Stimulated activated CD8-positive, alpha-beta memory T cell treated with anti-CD3 and anti-CD28 coated beads, Interleukin-4, amount 100 ng/mL, for 4 hours (primary cell): ENCODE measurements around the gene GPR68.
"Not testable (repeated sequence)": the region's sequence is repeated elsewhere in the genome, so short reads cannot be mapped to it uniquely, and the experiment has no call there.

Experiments used
- DNase-seq, 2 donors: peaks; one replicate each; pipeline ENCODE4 v3.0.0-alpha.2; 2020; ENCODE audit warnings: low read depth in 2 of 2, low spot score in 1 of 2

Gene GPR68

DNA sequence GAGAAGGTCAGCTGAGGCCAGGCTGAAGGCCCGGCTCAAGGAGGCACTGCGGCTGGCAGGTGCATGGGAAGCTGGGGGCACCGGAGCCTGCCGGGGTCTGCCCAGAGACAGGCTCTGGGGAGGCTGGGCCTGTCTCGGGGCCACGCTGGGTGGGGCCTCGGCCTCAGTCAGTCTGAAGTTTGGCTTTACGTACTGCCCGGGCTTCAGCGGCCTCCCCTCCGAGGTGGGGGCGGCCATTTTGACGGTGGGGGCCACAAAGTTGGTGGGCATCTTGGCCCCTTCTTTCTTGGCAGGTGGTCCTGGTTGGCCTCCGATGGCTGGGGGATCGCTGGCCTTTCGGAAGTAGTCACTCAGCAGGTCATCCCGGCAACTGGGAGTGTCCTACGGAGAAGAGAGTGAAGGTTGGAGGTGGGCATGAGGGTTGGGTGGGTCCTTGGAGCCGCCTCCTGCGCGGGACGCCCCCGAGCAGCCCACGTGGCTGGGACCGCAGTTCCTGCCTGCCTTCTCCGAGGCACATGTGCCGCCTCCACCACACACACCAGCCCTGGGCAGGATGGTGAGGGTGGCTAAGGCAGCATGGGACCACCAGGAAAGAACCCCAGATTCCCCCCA is 28.9 kb upstream of the GPR68 start:
- DNase-seq: no peak

DNA sequence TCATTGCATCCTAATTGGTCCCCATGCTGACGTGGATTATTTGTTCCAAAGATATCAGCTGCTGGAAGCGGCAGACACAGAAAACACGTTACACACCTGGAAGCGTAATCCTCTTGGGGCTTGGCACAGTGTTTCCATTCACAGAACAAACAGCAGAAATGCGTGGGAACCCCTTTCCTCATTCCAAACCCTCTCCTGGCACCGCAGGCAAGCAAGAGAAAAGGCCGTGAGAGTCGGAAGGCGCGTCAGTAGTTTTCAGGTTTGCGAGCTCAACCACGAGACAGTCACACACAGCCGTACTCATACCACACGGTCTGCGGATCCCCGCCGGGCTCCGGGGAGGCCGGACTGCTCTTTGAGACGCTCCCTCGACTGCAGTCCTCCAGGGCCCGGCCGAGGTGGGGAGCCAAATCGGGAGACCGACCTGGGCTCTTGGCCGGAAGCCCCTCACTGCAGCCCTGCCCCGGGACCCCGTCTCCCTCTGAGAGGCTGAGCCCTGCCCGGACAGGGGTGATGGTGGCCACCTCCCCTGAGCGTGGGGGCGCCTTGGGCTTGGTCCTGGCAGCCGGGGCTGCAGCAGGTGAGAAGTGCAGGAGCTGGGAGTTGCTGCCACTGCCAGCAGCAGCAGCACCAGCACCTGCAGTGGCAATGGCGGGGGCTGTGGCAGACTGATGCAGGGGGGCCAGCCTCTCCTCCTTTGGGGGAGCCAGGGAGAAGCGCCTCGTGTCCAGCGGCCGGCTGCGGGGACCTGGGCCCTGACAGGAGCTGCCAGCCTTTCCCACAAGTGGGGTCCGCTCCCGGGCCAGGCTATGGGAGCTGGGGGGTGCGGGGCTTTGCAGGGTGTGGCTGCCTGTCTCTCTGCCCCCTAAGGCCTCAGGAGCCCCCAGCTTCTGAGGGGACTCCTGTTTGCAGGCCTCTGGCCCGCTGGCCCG is 28.1 kb upstream of the GPR68 start:
- DNase-seq: no peak

DNA sequence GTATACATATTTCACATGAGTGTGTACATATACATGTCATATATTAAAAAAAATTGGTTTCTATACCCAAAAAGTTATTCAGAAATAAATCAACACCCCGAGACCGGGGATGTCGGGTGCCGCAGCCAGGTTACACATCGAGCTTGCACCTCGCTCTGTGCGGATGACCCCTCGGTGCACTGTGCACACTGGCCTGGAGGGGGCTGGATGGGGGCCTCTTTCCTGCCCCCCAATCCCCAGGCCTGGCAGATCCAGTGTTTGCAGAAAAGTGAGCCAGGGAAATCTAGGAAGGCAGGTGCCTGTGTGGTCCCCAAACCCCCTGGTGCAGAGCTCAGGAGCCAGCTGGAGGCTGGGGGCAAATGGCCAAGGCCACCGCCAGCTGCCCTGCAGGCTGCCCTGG is 27.1 kb upstream of the GPR68 start:
- DNase-seq: no peak

DNA sequence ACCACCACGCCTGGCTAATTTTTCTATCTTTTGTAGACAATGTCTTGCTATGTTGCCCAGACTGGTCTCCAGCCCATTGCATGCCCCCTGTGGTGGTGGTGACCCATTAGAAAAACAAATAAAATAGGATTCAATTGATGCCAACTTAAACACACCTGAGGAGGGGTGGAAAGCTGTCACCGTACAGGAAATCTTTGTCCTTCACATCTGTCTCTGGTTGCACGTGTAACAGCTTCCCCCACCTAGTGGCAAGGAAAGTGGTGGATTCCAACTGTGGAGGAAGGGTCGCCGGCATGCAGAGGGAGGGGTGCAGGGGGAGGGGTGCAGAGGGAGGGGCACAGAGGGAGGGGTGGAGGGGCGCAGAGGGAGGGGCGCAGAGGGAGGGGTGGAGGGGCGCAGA is 26.1 kb upstream of the GPR68 start:
- no peak for DNase-seq

DNA sequence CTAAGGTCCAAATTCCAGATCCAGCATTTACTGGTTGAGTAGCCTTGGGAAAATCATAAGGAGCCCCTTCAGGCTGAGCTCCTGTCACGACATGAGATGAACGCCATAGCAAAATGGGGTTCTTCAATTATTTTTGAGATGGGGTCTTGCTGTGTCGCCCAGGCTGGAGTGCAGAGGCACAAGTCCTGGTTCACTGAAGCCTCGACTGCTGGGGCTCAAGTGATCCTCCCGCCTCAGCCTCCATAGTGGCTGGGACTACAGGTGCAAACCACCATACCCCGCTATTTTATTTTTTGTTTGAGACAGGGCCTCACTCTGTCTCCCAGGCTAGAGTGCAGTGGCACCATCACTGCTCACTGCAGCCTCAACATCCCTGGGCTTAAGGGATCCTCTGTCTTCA is 25.7 kb upstream of the GPR68 start:
- DNase-seq: no peak

DNA sequence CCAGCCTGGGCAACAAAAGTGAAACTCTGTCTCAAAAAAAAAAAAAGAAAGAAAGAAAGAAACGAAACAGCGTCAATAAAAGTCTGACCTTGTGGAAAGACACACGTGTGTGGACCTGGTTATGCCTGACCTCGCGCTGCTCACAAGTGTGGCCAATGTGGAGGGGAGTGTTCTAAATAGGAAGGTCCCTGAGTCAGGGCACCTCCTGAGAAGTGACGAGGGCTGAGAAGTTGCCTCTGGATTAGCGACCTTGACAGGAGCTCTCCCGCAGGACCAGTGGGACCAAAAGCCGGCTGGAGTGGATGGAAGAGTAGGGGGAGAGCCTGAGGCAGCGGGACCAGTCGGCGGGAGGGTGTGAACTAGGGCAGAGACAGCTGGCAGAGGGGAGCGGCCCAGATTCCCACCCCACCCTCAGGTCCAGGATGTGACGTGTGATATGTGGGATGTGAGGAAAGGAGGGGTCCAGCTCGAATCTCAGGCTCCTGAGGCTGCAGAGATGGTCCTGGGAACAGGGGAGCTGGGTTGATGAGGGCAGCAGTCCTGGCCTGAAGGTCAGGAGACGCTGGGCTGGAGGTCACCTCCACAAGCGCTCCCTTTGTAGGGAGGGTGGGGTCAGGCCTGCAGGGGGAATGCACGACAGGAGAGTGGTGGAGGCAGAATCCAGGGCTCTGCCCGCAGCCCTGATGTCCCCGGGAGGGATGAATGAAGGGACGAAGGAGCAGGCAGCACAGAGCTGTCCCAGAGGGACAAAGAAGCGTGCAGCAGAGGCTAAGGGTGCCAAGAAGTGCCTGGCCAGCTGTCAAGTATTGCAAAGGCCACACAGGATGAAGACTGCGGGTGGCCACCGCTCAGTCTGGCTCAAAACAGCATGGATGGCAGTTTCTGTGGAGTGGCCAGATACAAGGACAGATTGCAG is 24.8 kb upstream of the GPR68 start:
- DNase-seq: no peak

DNA sequence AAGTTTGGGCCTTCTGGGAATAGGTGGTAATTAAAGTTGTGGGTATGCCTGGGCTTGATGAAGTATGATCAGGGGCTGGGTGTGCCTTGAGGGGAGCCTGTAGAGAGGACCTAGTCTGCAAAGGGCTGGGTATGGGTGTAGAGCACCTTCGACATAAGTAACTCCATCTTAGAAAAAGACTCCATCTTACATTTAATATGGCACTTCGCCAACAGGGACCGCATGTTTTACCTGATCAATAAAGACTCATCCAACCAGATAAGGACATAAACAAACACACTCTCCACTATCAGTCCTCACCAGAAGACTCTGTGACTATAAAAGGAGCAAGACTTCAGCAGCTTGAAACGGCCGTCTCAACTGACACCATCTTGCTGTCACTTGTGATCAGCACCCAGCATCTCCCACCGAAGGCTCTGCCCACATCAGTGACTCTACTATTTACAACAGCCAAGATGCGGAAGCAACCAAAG is 23.5 kb upstream of the GPR68 start:
- DNase-seq: no peak

DNA sequence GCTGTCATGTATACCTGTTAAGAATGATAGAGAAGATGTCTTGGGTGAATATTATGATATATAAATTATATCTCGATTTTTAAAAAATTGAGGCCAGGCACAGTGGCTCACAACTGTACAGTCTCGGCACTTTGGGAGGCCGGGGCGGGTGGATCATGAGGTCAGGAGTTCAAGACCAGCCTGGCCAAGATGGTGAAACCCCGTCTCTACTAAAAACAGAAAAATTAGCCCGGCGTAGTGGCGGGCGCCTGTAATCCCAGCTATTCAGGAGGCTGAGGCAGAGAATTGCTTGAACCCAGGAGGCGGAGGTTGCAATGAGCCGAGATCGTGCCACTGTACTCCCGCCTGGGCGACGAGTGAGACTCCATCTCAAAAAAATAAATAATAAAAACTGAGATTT is 21.8 kb upstream of the GPR68 start:
- DNase-seq: not testable (repeated sequence)

DNA sequence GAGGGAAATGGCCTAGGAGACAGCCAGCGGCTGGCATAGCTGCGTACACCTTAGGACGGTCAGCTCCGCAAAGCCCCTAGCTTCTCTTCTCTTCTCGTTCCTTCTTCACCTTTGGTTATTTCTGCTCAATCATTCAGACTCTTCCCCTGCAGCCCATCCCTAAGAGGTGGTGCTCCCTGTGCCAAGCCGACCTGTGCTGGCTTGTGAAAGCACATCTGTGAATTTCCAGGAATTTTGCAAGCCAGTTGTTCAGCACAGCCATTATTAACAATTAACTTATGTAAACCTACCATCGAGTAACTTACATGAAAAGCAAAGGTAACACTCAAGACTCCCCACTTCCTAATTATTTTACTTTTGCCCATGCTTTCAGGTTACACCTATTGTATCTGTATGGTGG is 20.9 kb upstream of the GPR68 start:
- DNase-seq: no peak

DNA sequence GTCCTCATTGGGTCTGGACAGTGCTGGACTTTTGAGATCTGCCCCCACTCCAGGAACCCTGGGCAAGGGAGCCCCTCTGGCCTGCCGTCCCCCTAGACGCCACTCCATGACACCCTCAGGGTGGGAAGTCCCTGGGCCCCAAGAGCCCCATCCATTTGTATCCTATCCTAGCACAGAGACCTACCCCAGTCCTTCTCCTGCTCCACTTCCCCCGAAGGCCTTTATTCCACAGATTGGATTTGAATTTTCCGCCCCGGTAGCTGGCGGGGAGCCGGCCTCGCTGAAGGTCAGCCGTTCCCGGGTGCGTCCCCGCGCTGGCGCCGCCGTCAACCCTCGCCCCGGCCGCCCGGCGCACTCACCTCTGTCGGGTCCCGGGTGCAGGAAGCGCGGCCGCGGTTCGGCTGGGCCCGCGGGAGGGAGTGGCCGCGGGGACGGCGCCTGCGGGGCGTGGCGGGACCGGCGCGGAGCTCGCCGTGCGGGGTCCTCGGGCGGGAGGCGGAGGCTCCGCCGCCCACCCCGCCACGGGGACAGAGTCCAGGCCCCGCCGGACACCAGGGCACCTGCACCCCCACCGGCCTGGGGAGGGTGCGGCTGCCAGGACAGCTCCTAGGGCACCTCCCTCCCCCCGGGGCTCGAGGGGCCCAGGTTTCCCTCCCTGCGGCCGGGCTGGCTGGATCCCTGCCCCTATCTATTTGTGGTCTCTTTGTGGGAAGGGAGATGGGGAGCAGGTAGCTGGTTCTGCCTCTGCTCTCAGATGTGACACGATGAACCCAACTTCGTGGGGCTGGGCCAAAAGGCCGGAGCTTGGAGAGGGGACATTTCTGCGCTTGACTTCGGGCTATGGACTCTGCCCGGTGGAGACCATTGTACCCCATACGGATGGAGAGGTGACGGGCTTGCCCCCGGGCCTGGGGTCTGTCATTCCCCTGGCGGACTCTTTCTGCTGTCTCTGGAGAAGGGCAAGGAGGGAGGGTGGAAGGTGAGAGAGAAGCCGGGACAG is 19.9 kb upstream of the GPR68 start:
- DNase-seq: no peak

DNA sequence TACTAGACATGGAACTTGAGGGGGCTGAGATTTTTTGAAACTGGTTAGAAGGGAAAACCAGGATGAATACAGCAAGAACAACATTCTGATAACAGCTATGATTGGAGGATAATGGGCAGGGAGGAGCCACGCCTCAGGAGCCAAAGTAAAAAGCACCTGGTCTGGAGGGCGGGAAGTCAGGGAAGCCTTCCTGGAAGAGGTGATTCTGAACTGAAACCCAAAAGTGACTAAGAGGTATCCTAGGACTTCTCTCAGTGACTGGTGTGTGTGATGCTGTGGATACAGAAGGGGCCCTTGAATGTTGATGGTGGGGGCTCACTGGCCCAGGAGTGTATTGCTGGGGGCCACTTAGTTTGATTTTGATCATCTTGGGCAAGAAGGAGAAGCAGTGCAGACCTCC is 18.8 kb upstream of the GPR68 start:
- no peak for DNase-seq

DNA sequence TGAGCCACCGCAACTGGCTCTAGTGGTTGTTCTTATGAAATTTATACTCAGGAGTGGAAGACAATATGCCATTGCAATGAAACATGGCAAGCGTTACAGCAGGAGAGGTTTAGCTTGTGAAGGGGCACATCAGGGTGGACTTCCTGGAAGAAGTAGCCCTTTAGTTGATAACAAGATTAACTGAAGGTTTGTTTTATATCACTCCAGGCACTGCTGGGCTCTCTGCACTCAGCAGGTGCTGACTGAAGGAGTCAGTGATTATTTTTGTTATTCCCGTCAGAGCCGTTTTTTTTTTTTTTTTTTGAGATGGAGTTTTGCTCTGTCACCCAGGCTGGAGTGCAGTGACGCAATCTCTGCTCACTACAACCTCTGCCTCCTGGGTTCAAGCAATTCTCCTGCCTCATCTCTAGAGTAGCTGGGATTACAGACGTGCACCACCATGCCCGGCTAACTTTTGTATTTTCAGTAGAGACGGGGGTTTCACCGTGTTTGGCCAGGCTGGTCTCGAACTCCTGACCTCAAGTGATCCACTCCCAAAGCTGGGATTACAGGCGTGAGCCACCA is 17.6 kb upstream of the GPR68 start:
- DNase-seq: no peak

DNA sequence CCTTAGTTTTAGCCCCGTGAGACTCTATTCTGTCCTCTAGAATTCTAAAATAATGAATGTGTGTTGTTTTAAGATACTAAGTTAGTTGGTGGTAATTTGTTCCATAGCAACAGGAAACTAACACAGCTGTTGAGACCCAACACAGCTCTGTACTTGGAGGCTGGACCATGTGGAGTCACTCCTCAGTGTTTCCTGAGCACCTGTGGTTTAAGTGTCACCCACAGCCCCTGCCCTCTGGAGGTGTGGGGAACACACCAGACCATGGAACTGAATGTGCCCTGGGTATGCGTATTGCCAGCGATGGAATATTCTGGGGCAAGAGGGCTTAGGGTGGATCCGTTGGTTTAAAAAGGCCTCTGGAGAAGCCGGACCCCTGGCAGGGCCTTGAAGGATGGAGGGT is 16.6 kb upstream of the GPR68 start:
- no peak for DNase-seq

DNA sequence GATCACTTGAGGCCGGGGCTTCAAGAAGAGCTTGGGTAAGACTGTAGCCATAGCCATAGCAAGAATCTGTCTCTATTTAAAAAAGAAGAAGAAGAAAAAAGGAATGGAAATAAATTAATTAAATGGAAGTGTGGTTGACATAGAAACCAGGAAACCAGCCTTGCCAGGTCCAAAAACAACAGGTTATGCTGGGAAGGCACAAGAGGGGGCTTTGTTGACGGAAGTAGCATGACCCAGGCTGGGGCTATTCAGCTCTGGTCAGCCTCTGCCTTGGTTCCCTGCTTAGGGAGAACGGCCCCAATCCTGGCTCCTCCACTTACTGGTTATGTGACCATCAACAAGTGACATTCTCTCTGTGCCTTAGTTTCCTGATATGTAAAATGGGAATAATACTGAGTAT is 14.4 kb upstream of the GPR68 start:
- no peak for DNase-seq

DNA sequence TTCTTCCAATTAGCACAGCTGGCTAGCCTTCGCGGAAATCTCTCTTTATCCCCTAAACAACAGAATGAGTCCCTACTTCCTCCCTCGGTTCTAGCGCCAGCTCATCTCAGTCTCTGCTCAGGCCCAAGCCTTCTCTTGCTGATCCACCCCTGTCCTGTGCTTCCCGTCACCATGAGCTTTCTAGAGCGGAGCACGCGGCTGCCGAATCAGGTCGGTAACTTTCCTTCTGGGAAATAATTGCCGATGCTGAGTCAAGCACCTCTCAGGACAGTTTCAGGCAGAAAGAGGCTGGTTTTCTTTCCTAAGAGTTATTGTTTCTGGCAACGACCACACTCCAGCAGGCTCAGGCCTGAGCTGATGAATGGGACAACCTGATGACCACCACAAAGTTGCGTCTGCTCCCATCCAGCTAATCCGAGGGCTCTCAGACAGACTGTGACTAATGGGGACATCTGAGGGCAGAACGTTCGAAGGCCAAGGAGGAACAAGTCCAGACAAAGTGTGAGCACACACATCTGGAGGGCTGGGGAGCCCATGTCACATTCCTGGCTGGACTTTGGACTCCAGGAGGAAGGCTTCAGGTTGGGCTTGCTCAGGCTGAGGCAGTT is 13.6 kb upstream of the GPR68 start:
- no peak for DNase-seq

DNA sequence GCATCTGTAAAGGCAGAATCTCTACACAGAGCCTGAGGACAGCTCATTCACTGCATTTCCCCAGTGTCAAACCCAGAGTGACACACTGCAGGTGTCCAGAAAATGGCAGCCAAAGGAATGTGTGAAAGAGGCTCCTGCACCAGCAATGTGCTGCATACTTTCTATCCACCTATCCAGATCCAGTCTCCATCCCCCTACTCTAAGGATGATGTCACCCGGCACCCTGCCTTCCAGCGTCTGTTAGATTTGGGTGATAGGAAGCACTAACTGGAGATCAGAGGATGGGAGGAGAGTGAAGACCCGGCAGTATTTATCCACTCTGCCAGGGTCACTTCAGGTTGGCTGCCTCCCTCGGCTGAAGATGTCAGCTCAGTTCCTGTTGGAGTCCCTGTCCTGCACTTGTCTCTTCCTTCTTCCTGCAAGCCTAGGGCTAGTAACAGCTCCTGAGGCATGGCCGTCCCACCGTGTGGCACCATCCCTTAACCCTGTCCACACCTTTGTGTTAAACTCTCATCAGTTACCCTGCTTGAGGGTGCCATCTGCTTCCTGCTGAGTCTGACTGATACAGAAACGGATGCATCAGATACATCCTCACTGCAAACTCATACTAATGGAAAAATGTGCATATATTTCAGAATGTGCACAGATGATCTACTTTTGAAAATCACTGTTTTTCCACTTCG is 13.0 kb upstream of the GPR68 start:
- DNase-seq: no peak

DNA sequence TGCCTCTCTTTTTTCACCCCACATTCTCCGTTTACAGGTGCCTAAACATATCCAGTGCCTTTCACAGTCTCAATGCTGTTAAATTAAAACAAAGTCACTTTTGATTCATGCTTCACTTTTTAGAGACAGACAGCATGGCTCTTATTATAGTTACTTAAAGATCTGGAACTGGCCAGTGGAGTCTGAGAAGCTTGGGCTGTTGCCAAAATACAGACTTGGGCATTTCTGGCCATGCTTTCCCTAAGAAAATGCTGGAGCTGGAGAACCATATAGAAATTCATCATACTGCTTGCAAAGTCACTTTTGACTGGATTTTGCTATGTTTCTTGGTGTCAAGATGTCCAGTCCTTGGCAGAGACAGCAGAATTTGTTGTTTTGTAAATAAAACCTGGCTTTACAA is 12.2 kb upstream of the GPR68 start:
- no peak for DNase-seq

DNA sequence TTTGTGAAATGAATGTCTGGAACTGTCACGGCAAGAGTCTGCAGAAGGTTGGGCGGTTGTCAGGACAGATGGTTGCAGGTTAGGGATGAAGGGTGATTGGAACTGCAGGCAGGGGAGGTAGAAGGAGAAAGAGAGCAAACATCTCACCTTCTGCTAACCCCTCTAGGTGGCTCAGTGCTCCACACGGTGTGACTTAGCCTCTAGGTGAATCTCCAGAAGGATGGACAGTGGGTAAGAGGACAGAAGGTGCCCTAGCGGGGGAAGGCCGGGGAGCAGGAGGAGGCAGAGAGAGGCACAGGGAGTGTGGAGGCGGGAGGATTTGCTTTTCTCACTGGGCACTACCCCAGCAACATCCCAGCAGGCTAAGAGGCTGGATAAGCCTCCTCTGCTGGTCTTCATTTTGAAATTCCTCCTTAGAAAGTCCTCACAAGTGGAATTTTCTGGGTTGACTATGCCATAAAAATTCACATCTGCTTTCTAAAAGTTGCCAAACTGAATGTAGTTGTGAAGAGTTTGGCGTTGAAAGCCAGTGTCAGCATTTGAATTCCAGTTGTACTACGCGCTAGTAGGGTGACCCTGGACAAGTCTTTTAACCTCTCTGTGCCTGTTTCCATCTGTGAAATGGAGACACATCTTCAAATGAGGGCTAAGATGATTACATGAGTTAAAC is 10.7 kb upstream of the GPR68 start:
- DNase-seq: no peak

DNA sequence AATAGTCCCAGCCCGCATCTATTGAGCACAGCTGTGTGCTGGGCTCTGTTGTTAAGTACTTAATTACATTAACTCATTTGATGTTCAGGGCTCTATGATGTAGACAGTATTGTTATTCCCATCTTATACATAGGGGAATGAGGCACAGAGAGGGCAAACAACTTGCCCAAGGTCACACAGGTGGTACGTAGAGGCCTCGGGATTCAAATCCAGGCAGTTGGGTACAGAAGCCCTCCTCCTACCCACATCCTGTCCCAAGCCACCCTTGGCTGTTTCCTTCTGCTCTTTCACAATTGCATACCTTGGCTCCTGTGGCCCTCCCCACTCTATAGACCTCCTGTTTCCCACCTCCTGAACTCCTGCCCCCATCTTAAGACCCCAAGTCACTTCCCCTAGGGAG is 10.0 kb upstream of the GPR68 start:
- DNase-seq: no peak
